IPS-18a (cell line): ENCODE measurements around the gene MPZL1.

Source experiments
- H3K27ac ChIP-seq: one replicate; pipeline ENCODE4 v1.5.1; 2013; ENCODE audit warnings: low read length
- H3K27me3 ChIP-seq: one replicate; pipeline ENCODE4 v1.6.1; 2013; ENCODE audit warnings: mild to moderate bottlenecking, low read length; ENCODE audit not compliant: control insufficient read depth, insufficient read depth
- H3K36me3 ChIP-seq: one replicate; pipeline ENCODE4 v1.6.1; 2013; ENCODE audit warnings: low read depth, low read length; ENCODE audit not compliant: control insufficient read depth
- H3K4me1 ChIP-seq: one replicate; pipeline ENCODE4 v1.6.1; 2013; ENCODE audit warnings: low read depth, low read length; ENCODE audit not compliant: control insufficient read depth
- H3K4me3 ChIP-seq: one replicate; pipeline ENCODE4 v1.5.1; 2013; ENCODE audit warnings: low read length
- H3K9ac ChIP-seq: one replicate; pipeline ENCODE4 v1.6.1; 2013; ENCODE audit warnings: mild to moderate bottlenecking, low read length, moderate library complexity
- H3K9me3 ChIP-seq: one replicate; pipeline ENCODE4 v1.6.1; 2013; ENCODE audit warnings: low read depth, low read length; ENCODE audit not compliant: control insufficient read depth

The MPZL1 gene

GRCh38 chr1:167761400-167761799, 39.6 kb downstream of the MPZL1 start:
- Histone ChIP-seq H3K4me3 (no peak overlapping the region), H3K36me3 (peaks cover 8% of the 10 kb centered on the region), H3K4me1 (peaks cover 5% of the 10 kb centered on the region), H3K27ac (no peak overlapping the region), H3K9me3 (no peaks in the 10 kb centered on the region), H3K27me3 (no peaks in the 10 kb centered on the region), H3K9ac (no peak overlapping the region)

DNA sequence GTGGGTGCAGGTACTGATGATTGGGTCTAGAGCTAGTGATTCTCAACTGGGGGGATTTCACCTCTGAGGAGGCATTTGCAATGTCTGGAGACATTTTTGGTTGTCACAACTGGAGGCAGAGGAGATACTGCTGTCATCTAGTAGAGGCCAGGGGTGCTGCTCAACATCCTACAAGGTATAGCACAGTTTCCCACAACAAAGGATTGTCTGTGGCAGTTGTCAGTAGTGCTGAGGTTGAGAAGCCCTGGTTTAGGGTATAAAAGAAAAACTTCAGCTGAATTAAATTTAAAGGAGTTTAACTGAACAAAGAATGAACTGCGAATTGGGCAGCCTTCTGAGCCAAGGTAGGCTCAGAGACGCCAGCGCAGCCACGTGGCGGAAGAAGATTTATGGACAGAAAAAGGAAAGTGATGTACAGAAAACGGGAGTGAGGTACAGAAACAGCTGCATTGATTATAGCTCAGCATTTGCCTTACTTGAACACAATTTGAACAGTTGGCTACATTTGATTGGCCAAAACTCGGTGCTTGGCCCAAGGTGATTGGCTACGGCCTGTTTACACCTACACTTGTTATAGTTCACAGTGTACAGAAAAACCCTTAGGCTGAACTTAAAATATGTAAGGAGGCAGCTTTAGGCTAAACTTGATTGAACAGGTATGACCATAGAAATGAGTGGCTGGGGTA, 40.4 kb downstream of the MPZL1 start:
- Histone ChIP-seq H3K27me3 (peaks cover 2% of the 10 kb centered on the region), H3K9me3 (no peaks in the 10 kb centered on the region), H3K36me3 (peaks cover 8% of the 10 kb centered on the region), H3K27ac (no peak overlapping the region), H3K9ac (no peak overlapping the region), H3K4me1 (peaks cover 5% of the 10 kb centered on the region), H3K4me3 (no peak overlapping the region)

GRCh38 chr1:167763525-167764220, 41.9 kb downstream of the MPZL1 start:
- Histone ChIP-seq H3K9ac (no peak overlapping the region), H3K4me3 (no peak overlapping the region), H3K36me3 (peaks cover 9% of the 10 kb centered on the region), H3K27me3 (peaks cover 16% of the 10 kb centered on the region), H3K9me3 (no peaks in the 10 kb centered on the region), H3K4me1 (peaks cover 5% of the 10 kb centered on the region), H3K27ac (no peak overlapping the region)

DNA sequence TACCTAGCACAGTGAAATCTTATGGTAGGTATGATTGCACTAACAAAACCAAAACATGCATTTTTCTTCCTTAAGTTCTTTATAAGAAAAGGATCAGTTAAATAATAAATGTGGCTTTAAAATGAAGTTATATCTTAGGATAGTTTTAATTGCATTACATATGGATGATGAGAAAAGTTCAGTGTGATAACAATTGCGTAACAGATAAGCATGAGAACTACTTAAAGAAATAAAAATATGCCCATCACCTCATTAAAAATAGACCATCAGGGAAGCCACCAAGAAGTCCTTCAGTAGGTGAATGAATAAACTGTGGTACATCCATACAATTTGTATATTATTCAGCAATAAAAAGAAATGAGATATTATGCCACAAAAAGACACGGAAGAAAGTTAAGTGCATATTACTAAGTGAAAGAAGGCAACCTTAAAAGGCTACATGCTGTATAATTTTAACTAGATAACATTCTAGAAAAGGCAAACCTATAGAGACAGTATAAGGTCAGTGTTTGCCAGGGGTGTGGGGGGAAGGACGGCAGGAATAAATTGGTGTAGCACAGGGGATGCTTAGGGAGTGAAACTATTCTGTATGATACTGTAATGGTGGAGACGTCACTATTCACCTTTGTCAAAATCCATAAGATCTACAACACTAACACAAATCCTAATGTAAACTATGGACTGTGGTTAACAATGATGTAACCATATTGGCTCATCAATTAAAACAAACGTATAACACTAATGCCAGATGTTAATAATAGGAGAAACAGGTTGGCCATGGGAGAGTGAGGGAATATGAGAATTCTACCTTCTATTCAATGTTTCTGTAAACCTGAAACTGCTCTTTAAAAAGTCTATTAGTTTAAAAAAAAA, 42.9 kb downstream of the MPZL1 start:
- H3K4me1 ChIP-seq: peaks cover 1% of the 10 kb centered on the region
- H3K36me3 ChIP-seq: peaks cover 16% of the 10 kb centered on the region
- H3K27ac ChIP-seq: no peak overlapping the region
- no peak overlapping the region for H3K9ac ChIP-seq
- no peak overlapping the region for H3K4me3 ChIP-seq
- no peaks in the 10 kb centered on the region for H3K9me3 ChIP-seq
- peaks cover 26% of the 10 kb centered on the region for H3K27me3 ChIP-seq

GRCh38 chr1:167765496-167765895, 43.7 kb downstream of the MPZL1 start:
- no peak overlapping the region for H3K27ac ChIP-seq
- H3K9me3 ChIP-seq: no peaks in the 10 kb centered on the region
- no peak overlapping the region for H3K9ac ChIP-seq
- no peak overlapping the region for H3K4me3 ChIP-seq
- peaks cover 6% of the 10 kb centered on the region for H3K4me1 ChIP-seq
- peaks cover 22% of the 10 kb centered on the region for H3K36me3 ChIP-seq
- peaks cover 34% of the 10 kb centered on the region for H3K27me3 ChIP-seq

DNA sequence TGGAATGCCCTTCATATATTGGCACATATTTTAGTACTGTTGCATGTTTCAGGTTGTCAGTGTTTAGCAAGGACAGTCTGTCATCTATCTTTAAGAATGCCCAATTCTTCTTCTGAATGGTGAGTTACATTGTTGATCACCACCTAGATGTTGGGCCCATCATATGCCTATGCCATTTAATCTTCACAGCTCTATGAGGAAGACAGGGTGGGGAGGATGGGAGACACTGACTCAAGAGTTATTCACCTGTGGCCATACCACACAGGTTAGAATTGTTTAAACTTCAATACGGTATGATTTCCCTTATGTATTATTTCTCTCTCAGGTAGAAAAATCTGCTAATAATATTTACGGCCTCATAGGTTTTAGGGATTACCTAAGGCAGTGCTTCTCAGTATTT, 44.8 kb downstream of the MPZL1 start:
- H3K36me3 ChIP-seq: peaks cover 22% of the 10 kb centered on the region
- H3K9ac ChIP-seq: no peak overlapping the region
- no peaks in the 10 kb centered on the region for H3K9me3 ChIP-seq
- H3K4me3 ChIP-seq: no peak overlapping the region
- H3K27ac ChIP-seq: no peak overlapping the region
- H3K4me1 ChIP-seq: peaks cover 6% of the 10 kb centered on the region
- H3K27me3 ChIP-seq: peaks cover 36% of the 10 kb centered on the region

DNA sequence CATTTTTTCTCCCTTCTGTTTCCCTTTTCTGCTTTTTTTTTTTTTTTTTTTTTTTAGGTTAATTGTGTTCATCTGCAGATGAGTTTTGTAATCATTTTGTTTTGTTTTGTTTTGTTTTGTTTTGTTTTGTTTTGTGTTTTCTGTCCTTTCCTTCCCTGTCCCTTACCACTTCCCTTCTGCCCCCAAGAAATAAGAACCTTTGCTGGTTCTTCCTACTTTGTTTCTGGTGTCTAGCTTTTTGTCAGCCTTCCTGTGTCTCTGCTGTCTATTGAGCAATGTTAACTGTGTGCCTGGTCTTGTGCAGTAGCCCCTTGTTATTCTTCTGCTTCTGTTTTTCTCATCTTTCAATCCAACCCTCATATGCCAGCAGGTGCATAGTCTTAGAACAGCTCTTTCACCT, 46.0 kb downstream of the MPZL1 start:
- Histone ChIP-seq H3K4me3 (no peak overlapping the region), H3K36me3 (peaks cover 30% of the 10 kb centered on the region), H3K27ac (no peak overlapping the region), H3K4me1 (peaks cover 6% of the 10 kb centered on the region), H3K9ac (no peak overlapping the region), H3K9me3 (no peaks in the 10 kb centered on the region), H3K27me3 (peaks cover 36% of the 10 kb centered on the region)

GRCh38 chr1:167770127-167770526, 48.3 kb downstream of the MPZL1 start:
- Histone ChIP-seq H3K36me3 (peaks cover 49% of the 10 kb centered on the region), H3K27ac (no peak overlapping the region), H3K4me3 (no peak overlapping the region), H3K4me1 (peaks cover 6% of the 10 kb centered on the region), H3K27me3 (peaks cover 36% of the 10 kb centered on the region), H3K9ac (no peak overlapping the region), H3K9me3 (no peaks in the 10 kb centered on the region)

GRCh38 chr1:167772436-167772835, 50.7 kb downstream of the MPZL1 start:
- Histone ChIP-seq H3K27ac (no peak overlapping the region), H3K4me3 (no peak overlapping the region), H3K36me3 (peaks cover 53% of the 10 kb centered on the region), H3K9me3 (no peaks in the 10 kb centered on the region), H3K27me3 (peaks cover 32% of the 10 kb centered on the region), H3K4me1 (peaks cover 6% of the 10 kb centered on the region), H3K9ac (no peak overlapping the region)

- H3K27me3 ChIP-seq: peaks cover 22% of the 10 kb centered on the region
- no peak overlapping the region for H3K27ac ChIP-seq
- H3K9ac ChIP-seq: no peak overlapping the region
- H3K4me1 ChIP-seq: peaks cover 6% of the 10 kb centered on the region
- H3K4me3 ChIP-seq: no peak overlapping the region
- H3K9me3 ChIP-seq: no peaks in the 10 kb centered on the region
- H3K36me3 ChIP-seq: peaks cover 56% of the 10 kb centered on the region
Observed at GRCh38 chr1:167773516-167773915, 51.7 kb downstream of the MPZL1 start.

DNA sequence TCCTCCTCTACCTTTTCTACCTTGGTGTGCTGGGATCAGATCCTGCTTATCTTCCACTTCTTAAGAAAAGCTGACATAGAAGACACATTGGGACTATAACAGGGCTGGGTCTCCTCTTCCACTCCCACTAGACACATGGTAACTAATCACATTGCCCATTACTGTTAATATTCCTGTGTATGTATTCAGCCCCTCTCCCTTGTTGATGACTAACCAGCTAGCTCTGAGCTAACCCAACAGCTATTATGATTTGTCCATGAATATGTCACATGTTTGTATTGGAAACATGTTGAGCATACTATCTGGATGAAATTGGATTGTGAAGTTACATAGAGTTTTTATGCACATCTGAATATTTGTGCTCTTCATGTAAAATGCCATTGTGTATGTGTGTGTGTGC, 52.9 kb downstream of the MPZL1 start:
- Histone ChIP-seq H3K4me1 (peaks cover 4% of the 10 kb centered on the region), H3K27me3 (peaks cover 10% of the 10 kb centered on the region), H3K4me3 (no peak overlapping the region), H3K27ac (no peak overlapping the region), H3K9me3 (no peaks in the 10 kb centered on the region), H3K36me3 (peaks cover 49% of the 10 kb centered on the region), H3K9ac (no peak overlapping the region)
